Activated naive CD8-positive, alpha-beta T cell (primary cell): ENCODE results near the gene RIPOR1.
A peak's percentile ranks its signal among the peaks of the same experiment; 100 is the strongest.

Source experiments
- H3K27ac Mint-ChIP-seq: one replicate; pipeline ENCODE4 v1.8.0; 2021; ENCODE audit warnings: mixed read lengths
- H3K27me3 Mint-ChIP-seq: one replicate; pipeline ENCODE4 v1.8.0; 2021; ENCODE audit warnings: mixed read lengths
- H3K36me3 Mint-ChIP-seq: one replicate; pipeline ENCODE4 v1.8.0; 2021; ENCODE audit warnings: mixed read lengths
- H3K4me1 Mint-ChIP-seq: one replicate; pipeline ENCODE4 v1.8.0; 2021; ENCODE audit warnings: low read depth, mixed read lengths
- H3K4me3 Mint-ChIP-seq: one replicate; pipeline ENCODE4 v1.8.0; 2021; ENCODE audit warnings: mild to moderate bottlenecking, mixed read lengths
- H3K9me3 Mint-ChIP-seq: one replicate; pipeline ENCODE4 v1.8.0; 2021; ENCODE audit warnings: low read depth, mixed read lengths

RIPOR1 gene

DNA sequence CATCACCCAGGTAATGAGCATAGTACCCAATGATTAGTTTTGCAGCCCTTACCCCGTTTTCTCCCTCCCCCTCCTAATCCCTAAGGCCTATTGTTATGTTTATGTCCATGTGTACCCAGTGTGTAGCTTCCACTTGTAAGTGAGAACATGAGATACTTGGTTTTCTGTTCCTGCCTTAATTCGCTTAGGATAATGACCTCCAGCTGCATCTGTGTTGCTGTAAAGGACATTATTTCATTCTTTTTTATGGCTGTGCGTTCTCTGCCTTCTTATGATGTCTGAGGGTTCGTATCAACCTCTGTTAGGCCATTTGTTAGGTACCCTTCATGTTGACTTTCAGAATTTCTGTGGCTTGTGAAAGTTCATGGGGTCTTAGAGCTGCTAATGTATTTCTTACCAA is 64.7 kb downstream of the RIPOR1 start:
- Mint-ChIP-seq H3K27me3 (no peaks in the 10 kb centered on the region), H3K9me3 (no peaks in the 10 kb centered on the region), H3K27ac (no peak overlapping the region), H3K36me3 (peaks cover 1% of the 10 kb centered on the region), H3K4me1 (peaks cover 40% of the 10 kb centered on the region), H3K4me3 (no peak overlapping the region)

DNA sequence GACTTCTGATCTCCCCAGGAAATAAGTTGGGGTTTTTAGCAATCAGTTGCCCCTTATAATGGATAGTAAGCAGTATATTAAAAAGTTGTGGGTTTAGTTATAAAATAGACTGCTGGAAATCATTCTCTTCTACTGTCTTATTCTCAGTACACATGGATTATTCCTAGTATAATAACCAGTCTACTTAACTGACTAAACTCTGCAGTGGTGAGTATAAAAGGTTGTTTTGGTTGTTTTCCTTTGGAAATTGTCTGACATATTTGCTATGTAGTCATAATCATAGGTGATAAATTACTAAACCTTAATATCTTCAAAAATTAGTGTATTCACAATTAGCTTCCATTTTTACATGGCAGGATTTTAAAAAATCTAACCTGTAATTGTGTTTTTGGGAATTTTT is 65.1 kb downstream of the RIPOR1 start:
- Mint-ChIP-seq H3K4me1 (peaks cover 40% of the 10 kb centered on the region), H3K27me3 (no peaks in the 10 kb centered on the region), H3K27ac (no peak overlapping the region), H3K36me3 (no peaks in the 10 kb centered on the region), H3K9me3 (no peaks in the 10 kb centered on the region), H3K4me3 (no peak overlapping the region)

DNA sequence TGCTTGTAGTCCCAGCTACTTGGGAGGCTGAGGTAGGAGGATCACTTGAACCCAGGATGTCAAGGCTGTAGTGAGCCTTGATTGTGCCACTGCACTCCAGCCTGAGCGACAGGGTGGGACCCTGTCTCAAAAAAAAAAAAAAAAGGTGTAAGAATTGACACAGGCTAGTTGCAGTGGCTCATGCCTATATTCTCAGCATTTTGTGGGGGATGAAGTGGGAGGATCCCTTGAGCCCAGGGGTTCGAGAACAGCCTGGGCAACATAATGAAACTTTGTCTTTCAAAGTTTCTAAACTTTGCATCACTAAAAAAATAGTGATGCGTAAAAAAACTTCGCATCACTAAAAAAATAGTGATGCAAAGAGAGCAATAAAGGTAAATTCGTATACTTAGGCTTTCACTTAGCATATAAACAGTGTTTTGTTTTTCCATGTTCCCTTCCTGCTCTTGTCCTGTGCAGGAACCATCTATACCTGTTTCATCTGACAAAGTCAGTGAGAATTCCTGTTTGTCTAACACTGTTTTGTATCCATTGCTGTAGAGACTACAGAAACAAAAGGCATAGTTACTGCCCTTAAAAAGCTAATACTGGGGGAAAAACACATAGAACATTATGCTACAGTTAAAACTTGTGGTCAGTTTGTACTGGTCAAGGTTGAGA is 65.8 kb downstream of the RIPOR1 start:
- H3K27ac Mint-ChIP-seq = peak overlapping the region; percentile 61
- no peaks in the 10 kb centered on the region for H3K27me3 Mint-ChIP-seq
- peaks cover 41% of the 10 kb centered on the region for H3K4me1 Mint-ChIP-seq
- H3K4me3 Mint-ChIP-seq = no peak overlapping the region
- no peaks in the 10 kb centered on the region for H3K36me3 Mint-ChIP-seq
- H3K9me3 Mint-ChIP-seq = no peaks in the 10 kb centered on the region

DNA sequence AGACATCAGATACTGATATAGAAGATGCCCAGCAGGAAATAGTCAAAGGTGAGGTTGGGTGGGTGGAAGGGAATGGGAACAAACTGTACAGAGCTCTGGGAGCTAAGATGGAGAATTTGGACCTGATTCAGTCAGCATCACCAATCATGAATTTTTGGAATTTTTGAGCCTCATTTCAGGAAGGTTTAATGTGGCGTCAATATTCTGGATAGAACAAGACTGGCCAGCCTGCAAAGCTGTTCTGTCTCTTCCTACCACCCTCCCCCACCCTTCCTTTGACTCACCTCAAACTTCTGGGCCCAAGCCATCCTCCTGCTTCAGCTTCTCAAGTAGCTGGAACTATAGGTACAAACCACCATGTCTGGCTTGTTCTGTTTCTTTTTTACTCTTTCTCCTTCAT is 66.3 kb downstream of the RIPOR1 start:
- no peak overlapping the region for H3K4me3 Mint-ChIP-seq
- H3K4me1 Mint-ChIP-seq = peaks cover 44% of the 10 kb centered on the region
- peaks cover 2% of the 10 kb centered on the region for H3K36me3 Mint-ChIP-seq
- H3K9me3 Mint-ChIP-seq = no peaks in the 10 kb centered on the region
- H3K27ac Mint-ChIP-seq = peak overlapping the region; percentile 41
- H3K27me3 Mint-ChIP-seq = no peaks in the 10 kb centered on the region
